Endodermal cell (in vitro differentiated cells): ENCODE measurements around the gene MYO5B. TPM values are rescaled to one million over a fixed set of nuclear protein-coding genes. Genes with fewer than 3 reads are reported as not detected.

Experiments used
- DNase-seq: peaks from one replicate; pipeline ENCODE4 v3.0.0-alpha.2; 2017
- H3K27ac ChIP-seq: 2 replicates; pipeline ENCODE4 v1.5.1; 2013; ENCODE audit warnings: mild to moderate bottlenecking, low read depth, low read length, moderate library complexity
- H3K27me3 ChIP-seq: 2 replicates; pipeline ENCODE4 v1.6.1; 2013; ENCODE audit warnings: mild to moderate bottlenecking, low read length, moderate library complexity; ENCODE audit not compliant: insufficient read depth, control insufficient read depth, poor library complexity, severe bottlenecking
- H3K36me3 ChIP-seq: 2 replicates; pipeline ENCODE4 v1.7.0; 2013; ENCODE audit warnings: mild to moderate bottlenecking, low read length, moderate library complexity; ENCODE audit not compliant: control insufficient read depth, insufficient read depth
- H3K4me1 ChIP-seq: one replicate; pipeline ENCODE4 v1.7.0; 2013; ENCODE audit warnings: low read length; ENCODE audit not compliant: control insufficient read depth, insufficient read depth
- H3K4me3 ChIP-seq: 2 replicates; pipeline ENCODE4 v1.5.1; 2013; ENCODE audit warnings: mild to moderate bottlenecking, low read length, moderate library complexity
- H3K9ac ChIP-seq: 2 replicates; pipeline ENCODE4 v1.6.1; 2013; ENCODE audit warnings: mild to moderate bottlenecking, low read length, moderate library complexity; ENCODE audit not compliant: poor library complexity, severe bottlenecking; ENCODE audit errors: extremely low read depth
- H3K9me3 ChIP-seq: 2 replicates; pipeline ENCODE4 v1.6.1; 2013; ENCODE audit warnings: mild to moderate bottlenecking, low read length, moderate library complexity; ENCODE audit not compliant: control insufficient read depth
- H3K27ac Mint-ChIP-seq: 2 replicates; pipeline ENCODE4 v1.8.0; 2020; ENCODE audit warnings: mixed read lengths
- H3K27me3 Mint-ChIP-seq: 2 replicates; pipeline ENCODE4 v1.8.0; 2021; ENCODE audit warnings: mild to moderate bottlenecking, mixed read lengths; ENCODE audit not compliant: insufficient read depth
- H3K36me3 Mint-ChIP-seq: 2 replicates; pipeline ENCODE4 v1.8.0; 2020; ENCODE audit warnings: low read depth, mixed read lengths
- H3K4me1 Mint-ChIP-seq: 2 replicates; pipeline ENCODE4 v1.8.0; 2020; ENCODE audit warnings: mixed read lengths
- H3K4me3 Mint-ChIP-seq: 2 replicates; pipeline ENCODE4 v1.8.0; 2020; ENCODE audit warnings: mild to moderate bottlenecking, moderate library complexity, mixed read lengths
- H3K9me3 Mint-ChIP-seq: 2 replicates; pipeline ENCODE4 v1.8.0; 2020; ENCODE audit warnings: mild to moderate bottlenecking, mixed read lengths
- WGBS, 2 experiments: methylation state at CpG; one replicate each; pipeline versions ENCODE4 v1.1.5 to v1.1.7; 2013; ENCODE audit warnings: missing lambda C conversion rate in 2 of 2, mixed read lengths in 1 of 2; ENCODE audit not compliant: insufficient coverage in 1 of 2, insufficient read length in 1 of 2; 5-methylcytosine and 5-hydroxymethylcytosine counted together
- total RNA-seq, 2 donors: library from RNA; stranded (reverse); fragmentation: NEBNext Ultra II Directional in 1 of 2; extraction: Animal tissue kit (Norgen Biotek cat#: 25700) in 1 of 2; gene quantifications; 2 replicates in 1 of 2; 3 replicates in 1 of 2; pipeline ENCODE4 v1.2.1, GENCODE V29; 2021
- TF ChIP-seq, protein P1 (sequence below): fragments of 200-600 bp; sonication (generic); conservative IDR thresholded peaks from 2 replicates; pipeline ENCODE4 v1.5.0; 2021; ENCODE audit warnings: antibody characterized with exemption, mild to moderate bottlenecking

Gene MYO5B
- total RNA-seq, 2 donors from 2014 or later: 12.2 to 16.8 TPM

- no peaks in the 10 kb centered on the region for H3K36me3 Mint-ChIP-seq
- Histone ChIP-seq H3K4me1 (peaks cover 22% of the 10 kb centered on the region), H3K27ac (no peak overlapping the region), H3K9me3 (no peaks in the 10 kb centered on the region), H3K27me3 (no peaks in the 10 kb centered on the region), H3K9ac (no peak overlapping the region), H3K4me3 (no peak overlapping the region), H3K36me3 (no peaks in the 10 kb centered on the region)
- 48 to 50% methylated on average over 2 of the region's 2 CpGs for WGBS, 2 experiments
- no peak for DNase-seq
- peaks cover 3% of the 10 kb centered on the region for H3K27me3 Mint-ChIP-seq
- H3K4me1 Mint-ChIP-seq: peaks cover 49% of the 10 kb centered on the region
- TF ChIP-seq, protein P1, sequence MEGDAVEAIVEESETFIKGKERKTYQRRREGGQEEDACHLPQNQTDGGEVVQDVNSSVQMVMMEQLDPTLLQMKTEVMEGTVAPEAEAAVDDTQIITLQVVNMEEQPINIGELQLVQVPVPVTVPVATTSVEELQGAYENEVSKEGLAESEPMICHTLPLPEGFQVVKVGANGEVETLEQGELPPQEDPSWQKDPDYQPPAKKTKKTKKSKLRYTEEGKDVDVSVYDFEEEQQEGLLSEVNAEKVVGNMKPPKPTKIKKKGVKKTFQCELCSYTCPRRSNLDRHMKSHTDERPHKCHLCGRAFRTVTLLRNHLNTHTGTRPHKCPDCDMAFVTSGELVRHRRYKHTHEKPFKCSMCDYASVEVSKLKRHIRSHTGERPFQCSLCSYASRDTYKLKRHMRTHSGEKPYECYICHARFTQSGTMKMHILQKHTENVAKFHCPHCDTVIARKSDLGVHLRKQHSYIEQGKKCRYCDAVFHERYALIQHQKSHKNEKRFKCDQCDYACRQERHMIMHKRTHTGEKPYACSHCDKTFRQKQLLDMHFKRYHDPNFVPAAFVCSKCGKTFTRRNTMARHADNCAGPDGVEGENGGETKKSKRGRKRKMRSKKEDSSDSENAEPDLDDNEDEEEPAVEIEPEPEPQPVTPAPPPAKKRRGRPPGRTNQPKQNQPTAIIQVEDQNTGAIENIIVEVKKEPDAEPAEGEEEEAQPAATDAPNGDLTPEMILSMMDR: no peak
- H3K9me3 Mint-ChIP-seq: no peaks in the 10 kb centered on the region
- no peak overlapping the region for H3K4me3 Mint-ChIP-seq
- no peak overlapping the region for H3K27ac Mint-ChIP-seq
Observed at GRCh38 chr18:49961271-49961670, 233.7 kb downstream of the MYO5B start.

GRCh38 chr18:49960376-49960775 lies 234.6 kb downstream of the MYO5B start:
- no peaks in the 10 kb centered on the region for H3K9me3 Mint-ChIP-seq
- 90 to 100% methylated on average over 4 of the region's 4 CpGs for WGBS, 2 experiments
- peaks cover 3% of the 10 kb centered on the region for H3K27me3 Mint-ChIP-seq
- H3K27ac Mint-ChIP-seq: no peak overlapping the region
- Histone ChIP-seq H3K27ac (no peak overlapping the region), H3K4me3 (no peak overlapping the region), H3K9ac (no peak overlapping the region), H3K27me3 (no peaks in the 10 kb centered on the region), H3K4me1 (peaks cover 16% of the 10 kb centered on the region), H3K36me3 (no peaks in the 10 kb centered on the region), H3K9me3 (no peaks in the 10 kb centered on the region)
- H3K4me1 Mint-ChIP-seq: peaks cover 41% of the 10 kb centered on the region
- TF ChIP-seq, protein P1: no peak
- DNase-seq: no peak
- no peak overlapping the region for H3K4me3 Mint-ChIP-seq
- H3K36me3 Mint-ChIP-seq: no peaks in the 10 kb centered on the region

DNA sequence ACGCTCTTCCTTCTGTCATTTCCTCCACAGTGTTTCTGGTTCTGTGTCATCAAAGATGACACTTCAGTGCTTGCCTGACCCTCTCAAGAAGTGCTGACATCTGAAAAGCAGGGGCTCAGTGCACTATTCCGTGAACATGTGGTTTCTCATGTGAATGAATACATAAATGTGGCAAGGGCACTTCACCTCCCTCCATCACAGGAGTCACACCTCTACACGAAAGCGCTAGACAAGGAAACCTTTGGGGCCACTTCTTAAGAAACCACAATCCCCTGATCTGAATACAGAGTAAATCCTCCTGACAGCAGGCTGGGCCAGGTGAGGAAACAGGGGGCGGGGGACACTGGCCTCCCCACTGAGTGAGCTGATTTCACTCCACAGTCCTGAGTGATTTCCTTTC lies 235.8 kb downstream of the MYO5B start:
- peaks cover 16% of the 10 kb centered on the region for H3K4me1 ChIP-seq
- DNase-seq: peak; percentile 70
- TF ChIP-seq, protein P1: no peak

More for the DNA sequence above, 235.8 kb downstream of the MYO5B start:
- no peak overlapping the region for H3K27ac ChIP-seq
- 76 to 100% methylated on average over 2 to 5 of the region's 5 CpGs for WGBS, 2 experiments
- peaks cover 41% of the 10 kb centered on the region for H3K4me1 Mint-ChIP-seq
- H3K9me3 Mint-ChIP-seq: no peaks in the 10 kb centered on the region
- no peak overlapping the region for H3K4me3 Mint-ChIP-seq
- H3K4me3 ChIP-seq: no peak overlapping the region
- H3K27ac Mint-ChIP-seq: no peak overlapping the region
- H3K36me3 ChIP-seq: no peaks in the 10 kb centered on the region
- peaks cover 4% of the 10 kb centered on the region for H3K27me3 ChIP-seq
- H3K9ac ChIP-seq: no peak overlapping the region
- peaks cover 10% of the 10 kb centered on the region for H3K27me3 Mint-ChIP-seq
- no peaks in the 10 kb centered on the region for H3K36me3 Mint-ChIP-seq
- no peaks in the 10 kb centered on the region for H3K9me3 ChIP-seq
